DMS153 (cell line): ENCODE results near the gene FOXP3.
A peak's percentile ranks its signal among the peaks of the same experiment; 100 is the strongest.

Experiments
- DNase-seq: peaks from one replicate; lab custom pipeline; 2025; lab: John Stamatoyannopoulos, UW

FOXP3 gene

GRCh38 chrX:49273181-49273727 lies 8.7 kb upstream of the FOXP3 start:
- DNase-seq: no peak

GRCh38 chrX:49272421-49272820 lies 7.9 kb upstream of the FOXP3 start:
- no peak for DNase-seq

- DNase-seq: no peak
Measured at GRCh38 chrX:49271341-49271740, 6.8 kb upstream of the FOXP3 start.

- no peak for DNase-seq
Measured at GRCh38 chrX:49270249-49270921, 5.9 kb upstream of the FOXP3 start.

GRCh38 chrX:49269767-49270248 lies 5.3 kb upstream of the FOXP3 start, which contains the start of gene PPP1R3F:
TSS of gene PPP1R3F (plus strand) at chrX:49269793. CDS start at chrX:49269870, 77 bp downstream.
- no peak for DNase-seq

GRCh38 chrX:49269010-49269766 lies 4.7 kb upstream of the FOXP3 start:
- peak; percentile 94 for DNase-seq

- no peak for DNase-seq
Measured at GRCh38 chrX:49268702-49269009, 4.1 kb upstream of the FOXP3 start.

- DNase-seq: no peak
Measured at GRCh38 chrX:49266523-49267445, 2.3 kb upstream of the FOXP3 start.

GRCh38 chrX:49263631-49264030 lies 879 bp downstream of the FOXP3 start:
- DNase-seq: no peak

GRCh38 chrX:49262603-49263002 lies 1.9 kb downstream of the FOXP3 start:
- DNase-seq: no peak

GRCh38 chrX:49260221-49260985 lies 4.1 kb downstream of the FOXP3 start:
- no peak for DNase-seq

GRCh38 chrX:49258749-49259124 lies 5.8 kb downstream of the FOXP3 start:
- no peak for DNase-seq

- DNase-seq: no peak
Measured at GRCh38 chrX:49257846-49258748, 6.4 kb downstream of the FOXP3 start.

- no peak for DNase-seq
Measured at GRCh38 chrX:49257074-49257790, 7.3 kb downstream of the FOXP3 start.

- no peak for DNase-seq
Measured at GRCh38 chrX:49256268-49256995, 8.1 kb downstream of the FOXP3 start.

- no peak for DNase-seq
Measured at GRCh38 chrX:49254639-49255038, 9.9 kb downstream of the FOXP3 start.

GRCh38 chrX:49251325-49251724 lies 13.2 kb downstream of the FOXP3 start:
- DNase-seq: no peak

- DNase-seq: no peak
Measured at GRCh38 chrX:49250578-49250977, 13.9 kb downstream of the FOXP3 start.

- no peak for DNase-seq
Measured at GRCh38 chrX:49250066-49250465, 14.4 kb downstream of the FOXP3 start.
